ENCODE results near the gene EIF2AK3. TPM values are rescaled to one million over a fixed set of nuclear protein-coding genes. Genes with fewer than 3 reads are reported as not detected.
"Not testable (repeated sequence)": the region's sequence is repeated elsewhere in the genome, so short reads cannot be mapped to it uniquely, and the experiment has no call there.

The EIF2AK3 gene
- total RNA-seq, result 11.8 TPM

DNA sequence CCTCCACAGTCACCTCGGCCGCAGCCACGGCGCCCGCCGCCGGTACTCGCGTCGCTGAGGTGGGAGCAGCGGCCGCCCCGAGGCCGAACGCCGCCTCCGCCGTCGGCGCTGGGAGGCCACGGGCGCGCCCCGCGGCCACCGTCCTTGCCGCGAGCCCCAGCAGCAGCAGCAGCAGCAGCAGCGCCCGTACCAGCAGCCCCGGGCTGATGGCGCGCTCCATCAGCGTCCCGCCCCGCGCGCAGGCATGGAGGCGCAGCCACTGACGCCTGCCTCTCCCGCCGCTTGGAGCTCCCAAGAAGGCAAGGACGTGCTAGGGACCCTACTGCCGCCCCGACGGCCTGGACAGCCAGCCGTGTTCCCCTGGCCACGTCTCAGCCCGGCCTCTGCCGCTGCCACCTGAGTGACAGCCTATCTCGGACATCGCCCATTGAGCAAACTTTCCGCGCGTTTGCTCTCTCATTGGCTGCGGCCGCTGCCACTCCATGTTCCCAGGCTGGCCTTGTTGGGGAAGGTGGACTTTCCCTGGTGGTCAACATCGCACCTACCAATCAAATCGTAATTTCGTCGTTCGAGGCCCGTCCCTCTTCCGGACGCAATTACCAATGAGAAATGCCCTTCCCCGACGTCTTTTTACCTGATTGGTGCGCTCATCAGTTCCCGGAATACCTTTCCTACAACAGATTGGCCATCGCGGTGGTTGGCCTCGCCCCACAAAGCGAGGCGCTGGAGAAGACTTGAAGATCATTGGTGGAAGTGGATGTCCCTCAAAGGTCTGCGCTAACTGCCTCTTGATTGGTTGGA, at the start of gene EIF2AK3:
EIF2AK3 (minus strand) TSS at position 410 of the 801 bp plus-strand sequence; CDS start at position 220, 190 bp downstream.
- DNase-seq (ENCODE audit: low spot score) (peak; percentile 100), ATAC-seq (peak; percentile 88)

DNA sequence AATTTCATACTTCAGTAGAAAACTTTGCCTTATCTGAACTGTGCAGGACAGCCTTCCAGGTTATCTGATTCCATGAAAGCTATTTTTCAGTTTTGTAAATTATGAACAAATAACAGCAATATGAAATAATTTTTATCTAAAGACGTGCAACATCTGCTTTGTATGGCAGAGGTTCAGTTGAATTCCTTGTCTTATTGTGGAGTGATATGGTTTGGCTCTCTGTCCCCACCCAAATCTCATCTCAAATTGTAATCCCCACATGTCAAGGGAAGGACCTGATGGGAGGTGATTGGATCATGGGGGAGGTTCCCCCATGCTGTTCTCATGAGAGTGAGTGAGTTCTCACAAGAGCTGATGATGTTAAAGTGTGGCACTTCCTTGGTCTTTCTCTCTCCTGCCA, 46.1 kb upstream of the EIF2AK3 start:
- no peak for ATAC-seq

DNA sequence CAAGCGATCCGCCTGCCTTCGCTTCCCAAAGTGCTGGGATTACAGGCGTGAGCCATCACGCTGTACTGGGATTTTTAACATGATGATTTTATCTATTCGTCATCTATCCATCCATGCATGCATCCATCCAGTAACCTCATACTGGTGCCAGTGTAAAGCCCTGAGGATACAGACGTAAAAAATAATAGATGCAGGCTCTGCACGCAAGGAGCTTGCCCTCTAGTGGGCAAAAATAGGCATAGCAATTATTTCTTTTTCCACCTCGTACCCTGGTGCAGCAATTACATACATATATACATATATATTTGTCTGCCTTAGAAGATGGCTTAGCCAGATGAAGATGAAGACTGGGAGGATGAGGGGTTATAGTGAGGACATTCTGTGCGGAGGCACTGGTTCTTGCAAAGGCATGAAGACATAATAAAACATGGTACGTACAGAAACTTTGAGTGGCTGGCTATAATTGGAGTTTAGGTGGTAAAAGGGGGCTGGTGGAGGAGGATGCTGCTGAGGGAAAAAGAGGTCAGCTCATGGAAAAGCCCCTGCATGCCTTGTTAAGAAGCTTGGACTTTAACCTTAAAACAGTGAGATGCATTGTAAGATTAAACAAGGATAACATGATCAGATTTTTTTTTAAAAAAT, 44.6 kb upstream of the EIF2AK3 start:
- DNase-seq (ENCODE audit: low spot score) (no peak), ATAC-seq (peak; percentile 69)

More for the DNA sequence above, 46.1 kb upstream of the EIF2AK3 start:
- DNase-seq (ENCODE audit: low spot score), result no peak

DNA sequence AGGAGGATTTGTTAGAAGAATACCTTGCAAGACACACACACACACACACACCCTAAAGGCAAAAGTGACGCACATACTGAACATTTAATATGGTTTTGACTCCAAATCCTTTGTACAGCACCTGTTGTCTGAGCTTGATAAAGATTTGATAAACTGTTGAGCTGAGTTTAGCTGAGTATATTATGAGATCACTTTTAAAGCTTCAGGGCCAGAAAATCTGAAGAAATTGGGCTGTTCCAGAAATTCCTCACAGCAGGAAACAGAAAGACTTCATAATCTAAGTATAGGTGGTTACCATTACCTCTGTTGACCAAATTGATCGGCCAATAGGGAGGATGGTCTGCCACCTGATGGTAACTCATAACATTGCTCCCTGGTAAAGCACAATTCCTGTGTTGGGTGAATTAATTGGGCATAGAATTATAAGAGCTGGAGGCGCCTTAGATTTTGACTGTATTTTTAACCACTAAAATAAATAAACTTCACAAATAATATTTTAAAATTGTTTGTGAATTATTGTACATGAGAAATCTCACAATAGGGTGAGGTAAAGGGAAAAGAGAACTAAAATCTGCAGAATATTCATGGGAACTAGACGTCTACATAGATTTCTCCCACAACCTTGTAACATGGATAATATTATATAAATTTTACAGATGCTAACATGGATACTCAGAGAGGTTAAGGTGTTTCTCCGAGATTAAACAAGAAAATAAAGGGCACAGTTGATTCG, 42.4 kb upstream of the EIF2AK3 start:
- DNase-seq (ENCODE audit: low spot score) (peak; percentile 47), ATAC-seq (peak; percentile 89)

DNA sequence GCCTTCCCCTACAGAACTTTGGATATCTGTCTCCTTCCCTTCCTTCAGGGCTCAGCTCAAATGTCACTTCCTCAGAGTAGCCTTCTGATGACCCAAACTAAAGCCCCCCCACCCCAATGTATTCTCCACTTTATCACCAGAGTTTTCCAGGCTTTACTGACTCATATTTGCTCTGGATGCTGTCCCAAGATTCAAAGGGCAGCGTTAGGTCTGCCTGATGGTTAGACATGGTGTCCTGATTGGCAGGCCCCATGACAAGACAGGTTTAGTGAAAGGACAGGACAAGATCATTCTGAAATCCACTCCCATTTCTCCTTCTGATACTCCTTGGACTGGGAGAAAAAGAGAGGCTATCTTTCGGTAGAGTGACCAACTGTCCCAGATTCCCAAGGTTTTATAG, 41.6 kb upstream of the EIF2AK3 start:
- DNase-seq (ENCODE audit: low spot score) (peak; percentile 61), ATAC-seq (peak; percentile 86)

DNA sequence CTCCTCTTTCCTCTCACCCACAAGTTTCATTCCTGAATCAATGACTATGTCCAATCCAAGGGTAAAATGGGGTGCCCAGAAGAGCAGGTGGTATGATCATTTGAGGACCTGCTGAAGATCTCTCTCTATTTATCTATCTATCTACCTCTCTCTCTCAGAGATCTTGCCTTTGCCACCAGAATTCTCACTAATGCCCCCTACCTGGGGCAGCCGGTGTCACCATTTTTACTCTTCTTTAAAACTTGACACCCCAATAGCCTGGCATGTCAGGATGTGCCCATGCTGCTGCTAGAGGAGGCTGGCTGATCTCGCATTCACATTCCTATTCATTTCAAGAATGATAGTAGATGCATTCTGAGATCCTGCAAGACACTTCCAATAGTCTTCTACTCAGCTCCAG, 40.0 kb upstream of the EIF2AK3 start:
- DNase-seq (ENCODE audit: low spot score), result no peak
- no peak for ATAC-seq

DNA sequence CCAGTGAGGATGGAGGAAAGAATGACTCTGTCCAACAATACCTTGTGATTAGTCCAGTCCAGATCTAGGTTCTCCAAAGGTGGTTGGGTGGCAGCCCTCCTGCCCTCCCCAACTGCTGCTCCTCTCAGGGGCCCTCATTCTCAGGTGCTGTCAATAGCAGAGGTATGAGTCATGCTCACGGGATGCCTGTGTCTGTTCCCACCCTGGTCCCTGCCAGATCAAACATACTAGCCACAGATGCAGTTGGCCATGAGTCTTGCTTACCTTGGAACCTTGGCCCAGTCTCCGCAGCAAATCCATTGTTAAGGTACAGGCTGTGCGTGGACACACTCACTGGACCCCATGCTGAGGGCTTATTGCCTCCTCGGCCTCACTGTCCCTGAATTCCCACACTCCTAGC, 39.3 kb upstream of the EIF2AK3 start:
- ATAC-seq, result peak; percentile 33
- no peak for DNase-seq (ENCODE audit: low spot score)

DNA sequence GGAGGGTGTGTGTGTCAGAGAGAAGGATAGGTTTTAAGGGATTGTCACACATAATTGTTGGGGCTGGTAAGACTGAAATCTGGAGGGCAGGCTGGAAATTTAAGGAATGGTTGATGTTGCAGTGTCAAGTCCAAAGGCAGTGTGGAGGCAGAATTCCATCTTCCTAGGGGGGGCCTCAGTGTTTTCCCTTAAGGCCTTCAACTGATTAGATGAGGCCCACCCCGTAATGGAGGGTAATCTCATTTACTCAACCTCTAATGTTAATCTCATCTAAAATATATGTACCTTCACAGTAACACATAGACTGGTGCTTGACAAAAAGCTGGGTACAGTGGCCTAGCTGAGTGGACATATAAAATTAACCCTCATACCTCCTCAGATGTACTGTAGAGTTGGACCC, 33.4 kb upstream of the EIF2AK3 start:
- DNase-seq (ENCODE audit: low spot score) (no peak), ATAC-seq (no peak)

DNA sequence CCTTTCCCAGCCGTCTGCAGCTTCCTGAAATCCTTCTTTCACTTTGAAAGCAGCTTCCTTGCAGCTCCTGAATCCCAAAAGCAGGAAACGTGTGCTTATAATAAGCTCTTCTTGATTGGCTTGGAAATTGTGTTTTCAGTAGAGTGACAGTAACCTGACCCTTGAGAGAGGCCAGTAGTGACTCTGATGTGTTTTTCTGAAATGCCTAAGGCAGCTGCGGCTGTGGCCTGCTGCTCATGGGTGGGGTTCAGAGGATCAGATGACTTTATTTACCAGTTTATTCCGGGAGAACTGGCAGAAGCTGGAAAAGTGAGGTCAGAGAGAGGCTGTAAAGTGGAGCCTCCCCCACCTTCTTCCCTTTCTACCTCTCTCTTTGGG, 32.3 kb upstream of the EIF2AK3 start:
- DNase-seq (ENCODE audit: low spot score) (no peak), ATAC-seq (peak; percentile 41)

DNA sequence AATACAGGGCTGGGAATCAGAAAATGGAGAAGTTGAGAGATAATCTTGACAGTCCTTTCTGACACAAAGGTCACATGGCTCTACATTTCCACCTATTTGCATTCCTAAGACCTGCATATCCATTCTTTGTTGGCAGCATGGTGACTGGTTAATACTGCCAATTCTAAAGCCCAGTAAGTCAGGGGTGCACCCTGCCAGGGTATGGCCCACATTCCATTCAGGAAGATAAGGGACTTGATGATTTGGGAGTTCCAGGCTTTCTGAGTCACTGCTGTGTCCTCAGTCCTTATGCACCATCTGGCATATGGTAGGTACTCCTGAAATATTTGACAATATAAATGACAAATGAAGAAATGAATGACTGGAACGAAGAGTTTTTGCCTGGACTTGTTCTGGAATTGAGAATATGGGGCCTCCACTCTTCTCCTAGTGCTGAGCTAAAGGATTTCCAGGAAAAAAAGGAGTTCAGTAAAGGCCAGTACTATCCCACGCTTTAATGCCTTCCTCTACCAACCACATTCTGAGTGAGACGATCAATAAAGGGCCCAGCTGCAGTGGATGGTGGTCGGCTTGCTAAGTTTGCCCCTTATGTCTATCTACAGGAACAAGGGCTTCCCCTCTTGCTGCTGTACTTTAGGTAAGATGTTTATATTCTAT, 31.7 kb upstream of the EIF2AK3 start:
- DNase-seq (ENCODE audit: low spot score) (no peak), ATAC-seq (no peak)

DNA sequence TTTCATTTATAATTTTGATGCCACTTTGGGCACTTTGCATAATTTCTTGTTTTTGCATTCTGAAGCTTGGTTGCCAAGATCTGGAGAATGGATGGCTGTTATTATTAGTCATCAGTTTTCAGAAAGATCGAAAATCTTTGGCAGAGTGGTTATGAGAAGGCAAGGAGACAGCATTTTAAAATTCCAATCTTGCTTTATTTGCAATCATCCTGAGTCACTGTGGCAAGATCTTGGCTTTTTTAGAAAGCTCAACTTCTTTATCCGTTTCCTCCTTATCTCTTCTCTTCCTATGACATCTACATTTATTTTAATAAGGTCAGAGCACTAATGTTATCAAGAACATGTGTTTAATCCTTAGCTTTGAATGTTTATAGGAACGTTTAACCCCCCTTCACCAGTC, 31.1 kb upstream of the EIF2AK3 start:
- no peak for ATAC-seq
- no peak for DNase-seq (ENCODE audit: low spot score)

DNA sequence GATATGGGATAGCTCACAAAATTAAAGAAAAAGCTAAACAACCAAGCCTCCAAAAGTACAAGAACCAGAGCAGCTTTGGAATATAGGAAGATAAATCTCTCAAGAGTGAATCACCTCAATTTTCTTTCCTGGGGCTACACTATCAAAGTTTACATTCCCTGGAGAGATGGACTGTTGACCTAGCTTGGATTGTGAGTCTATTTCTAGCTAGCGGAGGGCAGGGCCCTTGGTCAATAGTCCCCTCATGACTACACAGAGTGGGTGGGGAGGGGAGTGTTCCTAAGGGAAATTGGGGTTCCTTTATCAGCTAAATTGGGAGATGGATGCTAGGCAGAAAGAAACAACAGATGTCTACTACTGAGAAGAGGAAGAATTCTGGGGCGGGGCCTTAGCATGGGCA, 29.9 kb upstream of the EIF2AK3 start:
- ATAC-seq, result no peak
- no peak for DNase-seq (ENCODE audit: low spot score)

DNA sequence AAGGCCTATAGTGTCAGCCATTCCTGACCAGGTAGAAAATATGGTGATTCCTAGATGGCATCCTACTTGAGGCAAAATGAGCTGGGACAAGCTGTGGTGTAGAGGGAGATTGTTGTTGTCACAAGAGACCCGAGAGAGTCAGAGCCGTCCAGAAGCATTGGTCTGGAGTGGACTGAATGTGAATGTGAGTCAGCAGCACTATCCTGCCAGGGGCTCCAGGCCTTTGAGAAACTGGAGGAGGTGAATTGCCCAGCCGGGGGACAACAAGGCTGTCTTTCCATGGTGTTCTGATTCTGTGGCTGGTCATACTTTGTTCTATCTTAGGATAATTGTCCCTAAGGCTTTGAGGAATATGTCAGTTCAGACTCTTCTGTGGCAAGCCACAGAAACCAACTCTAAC, 29.4 kb upstream of the EIF2AK3 start:
- no peak for ATAC-seq
- no peak for DNase-seq (ENCODE audit: low spot score)

DNA sequence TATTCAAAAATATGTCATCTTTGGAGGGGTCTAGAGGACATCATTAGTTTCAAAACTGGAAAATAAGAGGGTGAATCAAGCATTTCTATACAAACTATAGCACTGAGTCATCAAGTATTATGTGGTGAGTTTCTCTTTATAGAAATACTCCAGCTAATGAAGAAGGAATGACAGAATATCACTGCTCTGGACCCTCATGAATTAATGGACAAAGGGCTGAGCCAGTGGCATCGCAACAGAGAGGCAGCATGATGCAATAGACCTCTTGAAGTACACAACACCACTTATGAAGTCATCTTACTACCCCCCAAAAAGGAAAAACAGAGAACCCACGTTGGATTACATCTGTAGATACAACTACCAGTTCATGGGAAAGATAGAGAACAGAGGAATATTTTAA, 27.4 kb upstream of the EIF2AK3 start:
- ATAC-seq (no peak), DNase-seq (ENCODE audit: low spot score) (no peak)

DNA sequence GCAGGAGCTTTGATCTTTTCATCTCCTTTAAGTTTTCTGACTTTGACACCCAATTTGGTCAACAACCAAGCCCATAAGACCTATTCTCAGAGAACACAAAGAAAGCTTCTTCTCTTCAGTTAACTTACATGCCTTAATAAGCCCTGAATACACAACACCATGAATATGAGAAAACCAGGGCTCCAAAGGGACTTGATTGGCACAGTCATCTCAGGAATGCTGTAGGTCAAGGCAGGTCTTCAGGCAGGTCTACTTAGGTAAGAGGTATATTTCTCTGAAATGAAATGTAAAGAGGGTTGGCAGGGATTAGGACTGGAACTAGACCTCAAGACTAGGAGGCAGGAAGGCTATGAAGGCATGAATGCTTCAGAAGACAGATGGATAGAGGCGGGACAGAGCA, 24.4 kb upstream of the EIF2AK3 start:
- no peak for ATAC-seq
- no peak for DNase-seq (ENCODE audit: low spot score)

DNA sequence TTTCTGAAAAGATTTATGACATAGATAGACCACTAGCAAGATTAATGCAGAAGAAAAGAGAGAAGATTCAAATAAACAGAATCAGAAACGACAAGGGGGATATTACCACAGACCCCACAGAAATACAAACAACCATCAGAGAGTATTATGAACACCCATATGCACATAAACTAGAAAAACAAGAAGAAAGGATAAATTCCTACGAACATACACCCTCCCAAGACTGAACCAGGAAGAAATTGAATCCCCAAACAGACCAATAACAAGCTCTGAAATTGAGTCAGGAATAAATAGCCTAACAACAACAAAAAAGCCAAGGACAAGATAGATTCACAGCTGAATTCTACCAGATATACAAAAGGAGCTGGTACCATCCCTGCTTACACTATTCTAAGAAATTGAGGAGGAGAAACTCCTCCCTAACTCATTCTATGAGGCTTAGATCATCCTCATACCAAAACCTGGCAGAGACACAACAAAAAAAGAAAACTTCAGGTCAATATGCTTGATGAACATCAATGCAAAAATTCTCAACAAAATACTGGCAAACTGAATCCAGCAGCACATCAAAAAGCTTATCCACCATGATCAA, 18.1 kb upstream of the EIF2AK3 start:
- DNase-seq (ENCODE audit: low spot score); ATAC-seq: not testable (repeated sequence)

DNA sequence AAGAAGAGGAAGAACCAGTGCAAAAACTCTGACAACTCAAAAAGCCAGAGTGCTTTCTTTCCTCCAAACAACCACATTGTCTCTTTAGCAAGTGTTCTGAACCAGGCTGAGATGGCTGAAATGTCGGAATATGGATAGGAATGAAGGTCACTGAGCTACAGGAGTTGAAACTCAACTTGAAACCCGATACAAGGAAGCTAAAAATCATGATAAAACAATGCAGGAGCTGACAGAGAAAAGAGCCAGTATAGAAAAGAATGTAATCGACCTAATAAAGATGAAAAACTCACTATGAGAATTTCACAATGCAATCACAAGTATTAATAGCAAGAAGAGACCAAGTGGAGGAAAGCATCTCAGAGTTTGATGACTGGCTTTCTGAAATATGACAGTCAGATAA, 15.0 kb upstream of the EIF2AK3 start:
- no peak for ATAC-seq
- DNase-seq (ENCODE audit: low spot score), result no peak

DNA sequence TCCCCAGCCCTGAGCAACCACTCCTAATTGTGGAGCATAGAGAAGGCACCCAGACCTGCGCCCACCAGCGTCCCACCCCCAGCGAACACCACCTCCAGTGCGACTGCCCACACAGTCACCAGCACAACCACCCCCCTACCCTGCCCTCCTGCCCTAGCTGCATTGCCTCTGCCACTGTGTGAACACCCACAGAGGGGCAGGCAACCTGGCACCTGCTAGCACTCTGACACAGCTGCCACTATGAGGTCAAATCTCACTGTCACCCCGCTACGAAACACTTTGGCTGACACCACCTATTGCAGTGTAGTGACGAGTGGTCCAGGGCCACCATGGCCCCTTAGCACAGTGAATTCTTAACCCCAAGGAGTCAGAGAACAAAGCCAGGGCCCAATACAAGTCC, 14.1 kb upstream of the EIF2AK3 start:
- DNase-seq (ENCODE audit: low spot score), result no peak
- no peak for ATAC-seq

DNA sequence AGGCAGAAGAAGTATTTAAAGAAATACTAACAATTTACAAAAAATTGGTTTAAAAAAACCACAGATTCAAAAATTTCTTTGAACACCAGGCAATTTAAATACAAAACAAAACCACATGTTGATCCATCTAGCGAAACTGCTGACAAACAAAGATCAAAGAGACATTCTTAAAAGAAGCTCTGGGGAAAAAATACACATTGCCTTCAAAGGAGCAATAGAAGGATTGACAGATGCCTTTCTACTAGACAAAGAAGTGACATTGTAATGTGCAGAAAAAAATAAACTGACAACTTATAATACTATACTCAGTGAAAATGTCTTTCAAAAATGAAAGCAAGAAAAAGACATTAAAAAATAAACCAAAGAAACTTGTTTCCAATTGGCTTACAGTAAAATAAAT, 12.6 kb upstream of the EIF2AK3 start:
- ATAC-seq, result no peak
- no peak for DNase-seq (ENCODE audit: low spot score)

DNA sequence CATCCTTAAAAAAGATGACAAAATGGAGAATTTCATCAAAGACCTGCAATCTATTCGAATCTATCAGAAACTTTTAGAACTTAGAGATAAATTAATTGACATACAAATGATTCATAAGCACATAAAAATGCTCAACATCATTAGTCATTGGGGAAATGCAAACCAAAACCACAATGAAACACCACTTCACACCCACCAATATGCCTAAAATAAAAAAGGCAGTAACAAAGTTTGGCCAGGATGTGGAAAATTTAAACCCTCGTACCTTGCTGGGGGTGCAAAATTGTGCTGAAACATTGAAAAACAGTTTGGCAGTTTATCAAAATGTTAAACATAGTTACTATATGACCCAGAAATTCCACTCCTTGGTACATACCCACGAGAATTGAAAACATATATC, 11.5 kb upstream of the EIF2AK3 start:
- no peak for DNase-seq (ENCODE audit: low spot score)

DNA sequence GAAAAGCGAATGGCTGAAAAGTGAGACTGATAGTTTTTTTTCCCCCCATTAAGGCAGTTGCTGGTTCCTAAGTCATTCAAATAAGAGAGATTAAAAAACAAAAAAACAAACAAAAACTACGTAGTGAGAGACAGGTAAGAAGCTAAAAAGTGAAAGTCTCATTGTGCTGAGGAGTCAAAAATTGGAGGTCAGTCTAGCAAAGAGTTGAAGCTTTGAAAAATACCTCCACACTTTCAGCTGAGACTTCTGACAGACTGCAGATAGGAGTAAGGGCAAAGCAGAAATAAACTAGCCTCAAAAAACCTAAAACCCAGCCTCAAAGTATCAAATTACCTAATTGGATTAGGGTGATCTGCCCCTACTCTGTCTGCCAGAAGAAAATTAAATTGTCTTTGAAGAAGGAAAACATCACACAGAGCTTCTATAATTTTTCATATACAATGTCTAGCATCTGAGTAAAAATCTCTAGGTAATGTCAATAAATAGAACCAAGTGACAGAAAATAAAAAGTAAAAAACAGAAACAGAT, 10.9 kb upstream of the EIF2AK3 start:
- no peak for ATAC-seq

More for the DNA sequence above, 11.5 kb upstream of the EIF2AK3 start:
- ATAC-seq, result no peak

More for the DNA sequence above, 10.9 kb upstream of the EIF2AK3 start:
- no peak for DNase-seq (ENCODE audit: low spot score)
